Activated T-helper 1 cell treated with anti-CD3 and anti-CD28 coated beads, Interleukin-2, amount 50 U/mL, for 16 hours (primary cell): Measurements from ENCODE around the gene TMIE.

Source experiments
- DNase-seq, 2 donors: peaks; one replicate each; pipeline ENCODE4 v3.0.0-alpha.2; 2020; ENCODE audit warnings: low read depth in 1 of 2, low spot score in 1 of 2

The TMIE gene

GRCh38 chr3:46708401-46709156 is 7.4 kb downstream of the TMIE start:
- no peak for DNase-seq

- no peak for DNase-seq
Measured at GRCh38 chr3:46709157-46709654, 8.0 kb downstream of the TMIE start.

- no peak for DNase-seq
Measured at GRCh38 chr3:46709721-46710120, 8.5 kb downstream of the TMIE start.

GRCh38 chr3:46710229-46710628 is 9.0 kb downstream of the TMIE start:
- no peak for DNase-seq

GRCh38 chr3:46710671-46711295 is 9.6 kb downstream of the TMIE start:
- DNase-seq = no peak

- no peak for DNase-seq
Measured at GRCh38 chr3:46711305-46711704, 10.1 kb downstream of the TMIE start.

- DNase-seq = no peak
Measured at GRCh38 chr3:46711760-46712159, 10.6 kb downstream of the TMIE start.

GRCh38 chr3:46712191-46713049 is 11.2 kb downstream of the TMIE start:
- no peak for DNase-seq

- no peak for DNase-seq
Measured at GRCh38 chr3:46713050-46713897, 12.1 kb downstream of the TMIE start.

- peak in 1 of 2 donors; percentile 19 for DNase-seq
Measured at GRCh38 chr3:46713898-46714552, 12.8 kb downstream of the TMIE start.

- no peak for DNase-seq
Measured at GRCh38 chr3:46714728-46715506, 13.7 kb downstream of the TMIE start.

- DNase-seq = no peak
Measured at GRCh38 chr3:46715507-46716175, 14.4 kb downstream of the TMIE start.

GRCh38 chr3:46716461-46717441 is 15.6 kb downstream of the TMIE start:
- DNase-seq = no peak

GRCh38 chr3:46717447-46718231 is 16.4 kb downstream of the TMIE start, which contains the start of gene PRSS50:
TSS of gene PRSS50 (minus strand) at chr3:46717869. CDS start at chr3:46717824, 45 bp downstream.
- DNase-seq = no peak

GRCh38 chr3:46719044-46719565 is 17.9 kb downstream of the TMIE start:
- no peak for DNase-seq

- no peak for DNase-seq
Measured at GRCh38 chr3:46719735-46720271, 18.6 kb downstream of the TMIE start.
